Breast epithelium (tissue), 3 donors: Measurements from ENCODE around the gene MSANTD7.

Experiments used
- POLR2A ChIP-seq: fragments of 450-650 bp; IDR thresholded peaks from one replicate; pipeline ENCODE4 v1.6.1; 2016; ENCODE audit warnings: antibody characterized with exemption, mild to moderate bottlenecking, moderate library complexity
- POLR2AphosphoS5 ChIP-seq, 3 donors: sonication (generic); formaldehyde crosslinking; IDR thresholded peaks; one replicate each; pipeline ENCODE4 v1.6.1; 2017; ENCODE audit warnings: antibody characterized with exemption in 3 of 3
- TF ChIP-seq, protein P1 (sequence below), 3 donors: fragments of 450-650 bp; IDR thresholded peaks; one replicate each; pipeline ENCODE4 v1.5.1; 2016 to 2017; ENCODE audit warnings: antibody characterized with exemption in 3 of 3, mild to moderate bottlenecking in 3 of 3, moderate library complexity in 3 of 3

DNA sequence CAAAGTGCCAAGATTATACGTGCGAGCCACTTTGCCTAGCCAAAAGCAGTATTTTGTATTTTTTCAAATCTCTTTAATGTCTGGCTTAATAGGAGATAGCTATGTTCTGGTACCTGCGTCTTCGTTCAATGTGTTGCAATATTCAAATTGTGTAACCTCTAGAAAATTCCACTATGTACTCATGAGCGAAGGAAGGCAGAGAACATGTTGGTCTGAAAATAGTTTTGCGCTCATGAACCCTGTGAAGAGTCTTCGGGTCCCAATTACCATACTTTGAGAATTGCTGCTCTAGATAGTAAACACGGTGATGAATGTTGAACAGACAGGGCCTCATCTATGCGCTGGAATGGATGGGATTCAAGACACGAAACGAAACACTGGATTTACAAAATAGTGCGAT lies 37.8 kb downstream of the MSANTD7 start:
- TF ChIP-seq POLR2A = no peak
- TF ChIP-seq, protein P1, sequence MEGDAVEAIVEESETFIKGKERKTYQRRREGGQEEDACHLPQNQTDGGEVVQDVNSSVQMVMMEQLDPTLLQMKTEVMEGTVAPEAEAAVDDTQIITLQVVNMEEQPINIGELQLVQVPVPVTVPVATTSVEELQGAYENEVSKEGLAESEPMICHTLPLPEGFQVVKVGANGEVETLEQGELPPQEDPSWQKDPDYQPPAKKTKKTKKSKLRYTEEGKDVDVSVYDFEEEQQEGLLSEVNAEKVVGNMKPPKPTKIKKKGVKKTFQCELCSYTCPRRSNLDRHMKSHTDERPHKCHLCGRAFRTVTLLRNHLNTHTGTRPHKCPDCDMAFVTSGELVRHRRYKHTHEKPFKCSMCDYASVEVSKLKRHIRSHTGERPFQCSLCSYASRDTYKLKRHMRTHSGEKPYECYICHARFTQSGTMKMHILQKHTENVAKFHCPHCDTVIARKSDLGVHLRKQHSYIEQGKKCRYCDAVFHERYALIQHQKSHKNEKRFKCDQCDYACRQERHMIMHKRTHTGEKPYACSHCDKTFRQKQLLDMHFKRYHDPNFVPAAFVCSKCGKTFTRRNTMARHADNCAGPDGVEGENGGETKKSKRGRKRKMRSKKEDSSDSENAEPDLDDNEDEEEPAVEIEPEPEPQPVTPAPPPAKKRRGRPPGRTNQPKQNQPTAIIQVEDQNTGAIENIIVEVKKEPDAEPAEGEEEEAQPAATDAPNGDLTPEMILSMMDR (IDR thresholded peaks at IDR 0.05) = no peak
- no peak for TF ChIP-seq POLR2AphosphoS5 (IDR thresholded peaks at IDR 0.05)
